Esophagus (tissue), 2 donors: ENCODE measurements around the gene CLPTM1L. TPM values are rescaled to one million over a fixed set of nuclear protein-coding genes. Genes with fewer than 3 reads are reported as not detected.
"Not testable (repeated sequence)": the region's sequence is repeated elsewhere in the genome, so short reads cannot be mapped to it uniquely, and the experiment has no call there.

Source experiments
- H3K27ac ChIP-seq, 2 donors: one replicate each; pipeline ENCODE4 v1.5.1; 2013; ENCODE audit warnings: low read depth in 2 of 2, mild to moderate bottlenecking in 2 of 2, inconsistent platforms in 1 of 2, low read length in 1 of 2, moderate library complexity in 1 of 2
- H3K27me3 ChIP-seq, 2 donors: one replicate each; pipeline ENCODE4 v1.6.1; 2013; ENCODE audit warnings: low read length in 2 of 2, control low read depth in 1 of 2, mild to moderate bottlenecking in 1 of 2; ENCODE audit not compliant: insufficient read depth in 2 of 2, control insufficient read depth in 1 of 2
- H3K36me3 ChIP-seq, 2 donors: one replicate each; pipeline ENCODE4 v1.6.1; 2013; ENCODE audit warnings: low read length in 1 of 2; ENCODE audit not compliant: control insufficient read depth in 2 of 2, insufficient read depth in 2 of 2
- H3K4me1 ChIP-seq, 2 donors: one replicate each; pipeline ENCODE4 v1.6.1; 2013; ENCODE audit warnings: low read length in 1 of 2; ENCODE audit not compliant: control insufficient read depth in 2 of 2, insufficient read depth in 2 of 2
- H3K4me3 ChIP-seq, 2 donors: one replicate each; pipeline ENCODE4 v1.5.1; 2013; ENCODE audit warnings: low read length in 2 of 2, mild to moderate bottlenecking in 2 of 2, low read depth in 1 of 2, moderate library complexity in 1 of 2
- H3K9me3 ChIP-seq, 2 donors: one replicate each; pipeline ENCODE4 v1.6.1; 2013; ENCODE audit warnings: mild to moderate bottlenecking in 2 of 2, low read depth in 1 of 2, low read length in 1 of 2, moderate library complexity in 1 of 2; ENCODE audit not compliant: control insufficient read depth in 2 of 2, insufficient read depth in 1 of 2
- WGBS, 2 donors: extraction: QIAGEN DNeasy Blood & Tissue Kit; methylation state at CpG; one replicate each; pipeline ENCODE4 v1.1.7; 2013; 5-methylcytosine and 5-hydroxymethylcytosine counted together
- polyA plus RNA-seq, 2 donors: library from polyadenylated mRNA; stranded (reverse); fragments of 200-250 nt; gene quantifications; one replicate each; pipeline ENCODE4 v1.2.3, GENCODE V29; 2013
- donor health status: healthy with polysubstance abuse.
- donor health status: Bipolar disorder and iron deficiency.

Gene CLPTM1L
- polyA plus RNA-seq, 2 donors, result 20.0 to 52.1 TPM

GRCh38 chr5:1277331-1277730 lies 67.6 kb downstream of the CLPTM1L start:
- Histone ChIP-seq H3K36me3 (no peaks in the 10 kb centered on the region), H3K27ac (no peak overlapping the region), H3K4me3 (no peak overlapping the region), H3K9me3 (peaks cover 0 to 9% of the 10 kb centered on the region in 2 donors), H3K4me1 (no peaks in the 10 kb centered on the region), H3K27me3 (no peaks in the 10 kb centered on the region)
- 89 to 90% methylated on average over 21 of the region's 21 CpGs for WGBS, 2 donors

- Histone ChIP-seq H3K4me1 (no peaks in the 10 kb centered on the region), H3K9me3 (peaks cover 0 to 9% of the 10 kb centered on the region in 2 donors), H3K4me3 (no peak overlapping the region), H3K36me3 (no peaks in the 10 kb centered on the region), H3K27ac (no peak overlapping the region), H3K27me3 (no peaks in the 10 kb centered on the region)
- WGBS, 2 donors, result 85 to 86% methylated on average over 20 of the region's 20 CpGs
Observed at GRCh38 chr5:1276930-1277329, 68.0 kb downstream of the CLPTM1L start.

- not testable (repeated sequence) for H3K4me1 ChIP-seq, H3K4me3 ChIP-seq, H3K9me3 ChIP-seq, H3K27ac ChIP-seq, H3K36me3 ChIP-seq, H3K27me3 ChIP-seq
- 59 to 72% methylated on average over 10 of the region's 10 CpGs for WGBS, 2 donors
Observed at GRCh38 chr5:1275397-1276391, 69.2 kb downstream of the CLPTM1L start.

- no peaks in the 10 kb centered on the region for H3K36me3 ChIP-seq
- H3K27me3 ChIP-seq, result no peaks in the 10 kb centered on the region
- WGBS, 2 donors, result 86 to 88% methylated on average over 16 of the region's 16 CpGs
Observed at GRCh38 chr5:1274471-1274870, 70.4 kb downstream of the CLPTM1L start.

GRCh38 chr5:1273745-1274144 lies 71.2 kb downstream of the CLPTM1L start:
- no peak overlapping the region for H3K4me3 ChIP-seq
- H3K36me3 ChIP-seq, result no peaks in the 10 kb centered on the region
- H3K4me1 ChIP-seq, result no peaks in the 10 kb centered on the region
- no peak overlapping the region for H3K27ac ChIP-seq
- 93 to 95% methylated on average over 18 to 20 of the region's 20 CpGs for WGBS, 2 donors
- H3K27me3 ChIP-seq, result no peaks in the 10 kb centered on the region
- H3K9me3 ChIP-seq, result peaks cover 0 to 6% of the 10 kb centered on the region in 2 donors

More at GRCh38 chr5:1274471-1274870, 70.4 kb downstream of the CLPTM1L start:
- H3K27ac ChIP-seq, result no peak overlapping the region
- no peak overlapping the region for H3K4me3 ChIP-seq
- H3K4me1 ChIP-seq, result no peaks in the 10 kb centered on the region
- peaks cover 0 to 9% of the 10 kb centered on the region in 2 donors for H3K9me3 ChIP-seq

- Histone ChIP-seq H3K27me3 (no peaks in the 10 kb centered on the region), H3K4me1 (no peaks in the 10 kb centered on the region), H3K4me3 (no peak overlapping the region), H3K27ac (no peak overlapping the region), H3K9me3 (no peaks in the 10 kb centered on the region), H3K36me3 (no peaks in the 10 kb centered on the region)
- 96 to 99% methylated on average over 20 to 21 of the region's 21 CpGs for WGBS, 2 donors
Observed at GRCh38 chr5:1272201-1272600, 72.7 kb downstream of the CLPTM1L start.

GRCh38 chr5:1270933-1271914 lies 73.7 kb downstream of the CLPTM1L start:
- H3K27me3 ChIP-seq, result no peaks in the 10 kb centered on the region
- H3K4me1 ChIP-seq, result no peaks in the 10 kb centered on the region
- no peak overlapping the region for H3K27ac ChIP-seq
- no peaks in the 10 kb centered on the region for H3K9me3 ChIP-seq
- H3K36me3 ChIP-seq, result no peaks in the 10 kb centered on the region
- WGBS, 2 donors, result 92 to 93% methylated on average over 39 of the region's 39 CpGs
- H3K4me3 ChIP-seq, result no peak overlapping the region

- no peaks in the 10 kb centered on the region for H3K9me3 ChIP-seq
- H3K27me3 ChIP-seq, result no peaks in the 10 kb centered on the region
- WGBS, 2 donors, result 93 to 94% methylated on average over 22 of the region's 22 CpGs
- H3K36me3 ChIP-seq, result no peaks in the 10 kb centered on the region
- no peak overlapping the region for H3K27ac ChIP-seq
- no peak overlapping the region for H3K4me3 ChIP-seq
- no peaks in the 10 kb centered on the region for H3K4me1 ChIP-seq
Observed at GRCh38 chr5:1270426-1270825, 74.5 kb downstream of the CLPTM1L start.

- Histone ChIP-seq H3K9me3 (no peaks in the 10 kb centered on the region), H3K27ac (no peak overlapping the region), H3K36me3 (no peaks in the 10 kb centered on the region), H3K27me3 (no peaks in the 10 kb centered on the region), H3K4me3 (no peak overlapping the region), H3K4me1 (no peaks in the 10 kb centered on the region)
- WGBS, 2 donors, result 83% methylated on average over 13 of the region's 13 CpGs
Observed at GRCh38 chr5:1268666-1269065, 76.2 kb downstream of the CLPTM1L start.
